Measurements from ENCODE around the gene PAX7.

DNA sequence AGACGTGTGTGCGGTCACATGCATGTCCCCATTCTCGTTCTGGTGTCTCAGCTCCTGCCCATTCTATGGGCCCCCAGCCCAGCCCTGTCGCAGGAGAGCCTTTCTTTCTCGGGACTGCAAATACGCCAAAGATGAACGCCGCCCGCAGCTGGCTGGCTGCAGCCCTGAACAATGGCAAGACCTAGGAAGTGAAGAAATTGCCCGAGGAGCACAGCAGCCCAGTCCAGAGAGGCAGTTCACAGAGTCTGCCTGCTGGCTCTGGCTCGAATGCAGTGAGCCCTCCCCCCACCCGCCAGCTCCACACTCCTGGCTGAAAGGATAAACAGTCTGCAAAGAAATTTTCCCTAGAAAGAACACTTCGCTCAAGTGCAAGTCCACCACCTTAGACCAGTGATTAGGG, 23.3 kb downstream of the PAX7 start:
- TF ChIP-seq, protein P1, sequence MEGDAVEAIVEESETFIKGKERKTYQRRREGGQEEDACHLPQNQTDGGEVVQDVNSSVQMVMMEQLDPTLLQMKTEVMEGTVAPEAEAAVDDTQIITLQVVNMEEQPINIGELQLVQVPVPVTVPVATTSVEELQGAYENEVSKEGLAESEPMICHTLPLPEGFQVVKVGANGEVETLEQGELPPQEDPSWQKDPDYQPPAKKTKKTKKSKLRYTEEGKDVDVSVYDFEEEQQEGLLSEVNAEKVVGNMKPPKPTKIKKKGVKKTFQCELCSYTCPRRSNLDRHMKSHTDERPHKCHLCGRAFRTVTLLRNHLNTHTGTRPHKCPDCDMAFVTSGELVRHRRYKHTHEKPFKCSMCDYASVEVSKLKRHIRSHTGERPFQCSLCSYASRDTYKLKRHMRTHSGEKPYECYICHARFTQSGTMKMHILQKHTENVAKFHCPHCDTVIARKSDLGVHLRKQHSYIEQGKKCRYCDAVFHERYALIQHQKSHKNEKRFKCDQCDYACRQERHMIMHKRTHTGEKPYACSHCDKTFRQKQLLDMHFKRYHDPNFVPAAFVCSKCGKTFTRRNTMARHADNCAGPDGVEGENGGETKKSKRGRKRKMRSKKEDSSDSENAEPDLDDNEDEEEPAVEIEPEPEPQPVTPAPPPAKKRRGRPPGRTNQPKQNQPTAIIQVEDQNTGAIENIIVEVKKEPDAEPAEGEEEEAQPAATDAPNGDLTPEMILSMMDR (IDR thresholded peaks at IDR 0.05): no peak
- TF ChIP-seq POLR2A (IDR thresholded peaks at IDR 0.05): no peak
